Cerebellar nuclear complex (tissue), 1 donor: ENCODE data around the gene ADAM17.
"Not testable (repeated sequence)": the region's sequence is repeated elsewhere in the genome, so short reads cannot be mapped to it uniquely, and the experiment has no call there.

ENCODE experiments used
- DNase-seq, 2 experiments: peaks; one replicate each; lab custom pipeline; 2025; lab: John Stamatoyannopoulos, UW

Gene ADAM17

GRCh38 chr2:9565436-9566153 is 10.0 kb upstream of the ADAM17 start:
- DNase-seq: no peak

- DNase-seq: no peak
Observed at GRCh38 chr2:9560628-9561027, 5.0 kb upstream of the ADAM17 start.

GRCh38 chr2:9558948-9559381 is 3.3 kb upstream of the ADAM17 start:
- no peak for DNase-seq

GRCh38 chr2:9556121-9556743 is 602 bp upstream of the ADAM17 start:
- no peak for DNase-seq

GRCh38 chr2:9554921-9555296 is 721 bp downstream of the ADAM17 start:
- DNase-seq: no peak

- DNase-seq: no peak
Observed at GRCh38 chr2:9552219-9553178, 3.1 kb downstream of the ADAM17 start.

GRCh38 chr2:9550859-9551391 is 4.7 kb downstream of the ADAM17 start:
- not testable (repeated sequence) for DNase-seq

GRCh38 chr2:9549420-9549819 is 6.2 kb downstream of the ADAM17 start:
- no peak for DNase-seq

- DNase-seq: no peak
Observed at GRCh38 chr2:9548506-9548905, 7.1 kb downstream of the ADAM17 start.

GRCh38 chr2:9547262-9547991 is 8.2 kb downstream of the ADAM17 start:
- DNase-seq: no peak

GRCh38 chr2:9545502-9545901 is 10.1 kb downstream of the ADAM17 start:
- no peak for DNase-seq

GRCh38 chr2:9543557-9543956 is 12.1 kb downstream of the ADAM17 start:
- DNase-seq: no peak

GRCh38 chr2:9539531-9539930 is 16.1 kb downstream of the ADAM17 start:
- DNase-seq: no peak

GRCh38 chr2:9538000-9538507 is 17.6 kb downstream of the ADAM17 start:
- no peak for DNase-seq

GRCh38 chr2:9536504-9536903 is 19.1 kb downstream of the ADAM17 start:
- no peak for DNase-seq

GRCh38 chr2:9535177-9535576 is 20.5 kb downstream of the ADAM17 start:
- DNase-seq: no peak

- DNase-seq: no peak
Observed at GRCh38 chr2:9533663-9534062, 22.0 kb downstream of the ADAM17 start.

- no peak for DNase-seq
Observed at GRCh38 chr2:9532421-9532820, 23.2 kb downstream of the ADAM17 start.

GRCh38 chr2:9527995-9528787 is 27.4 kb downstream of the ADAM17 start:
- DNase-seq: no peak

GRCh38 chr2:9525266-9525665 is 30.4 kb downstream of the ADAM17 start:
- DNase-seq: no peak

GRCh38 chr2:9524291-9524690 is 31.3 kb downstream of the ADAM17 start:
- DNase-seq: no peak
